HG03378 (cell line): Measurements from ENCODE around the gene ZNF226.
"Not testable (repeated sequence)": the region's sequence is repeated elsewhere in the genome, so short reads cannot be mapped to it uniquely, and the experiment has no call there.

Experiments used
- ATAC-seq: cut with Tn5 transposase; IDR thresholded peaks from one replicate; pipeline ENCODE4 v1.9.1; 2021; ENCODE audit warnings: mild to moderate bottlenecking, moderate library complexity; ENCODE audit not compliant: unreplicated experiment

Gene ZNF226

DNA sequence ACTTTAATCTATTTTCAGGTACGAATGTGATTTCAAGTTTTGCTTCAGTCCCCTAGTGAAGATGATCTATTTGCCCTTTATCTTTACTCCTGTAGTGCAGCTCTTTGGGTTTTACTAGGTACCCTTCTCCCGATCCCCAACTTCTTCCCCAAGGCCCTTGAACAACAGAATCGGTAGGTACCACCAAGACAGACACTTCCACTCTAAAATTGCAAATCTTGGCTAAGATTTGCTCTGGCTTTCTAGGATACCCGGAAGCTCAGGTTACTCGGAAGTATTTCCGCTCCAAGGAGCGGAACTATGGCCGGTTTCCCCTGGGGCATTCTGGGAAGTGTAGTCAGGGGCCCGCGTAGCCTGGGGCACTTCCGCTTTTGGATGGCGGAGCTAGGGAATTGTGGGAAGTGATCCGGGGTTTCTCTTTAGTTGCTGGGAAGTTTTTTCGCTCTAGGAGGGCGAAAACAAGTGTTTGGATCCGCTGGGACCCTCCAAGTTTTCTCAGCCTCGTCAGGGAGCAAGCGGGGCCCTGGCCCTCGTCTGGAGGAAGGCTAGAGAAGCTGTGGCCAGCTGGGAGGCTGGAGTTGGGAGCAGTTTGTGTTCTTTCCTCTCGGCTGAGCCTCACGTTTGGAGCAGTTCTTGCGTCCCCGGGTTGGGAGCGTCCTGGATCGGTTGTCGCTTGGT is 42.4 kb downstream of the ZNF226 start:
- peak; percentile 67 for ATAC-seq

DNA sequence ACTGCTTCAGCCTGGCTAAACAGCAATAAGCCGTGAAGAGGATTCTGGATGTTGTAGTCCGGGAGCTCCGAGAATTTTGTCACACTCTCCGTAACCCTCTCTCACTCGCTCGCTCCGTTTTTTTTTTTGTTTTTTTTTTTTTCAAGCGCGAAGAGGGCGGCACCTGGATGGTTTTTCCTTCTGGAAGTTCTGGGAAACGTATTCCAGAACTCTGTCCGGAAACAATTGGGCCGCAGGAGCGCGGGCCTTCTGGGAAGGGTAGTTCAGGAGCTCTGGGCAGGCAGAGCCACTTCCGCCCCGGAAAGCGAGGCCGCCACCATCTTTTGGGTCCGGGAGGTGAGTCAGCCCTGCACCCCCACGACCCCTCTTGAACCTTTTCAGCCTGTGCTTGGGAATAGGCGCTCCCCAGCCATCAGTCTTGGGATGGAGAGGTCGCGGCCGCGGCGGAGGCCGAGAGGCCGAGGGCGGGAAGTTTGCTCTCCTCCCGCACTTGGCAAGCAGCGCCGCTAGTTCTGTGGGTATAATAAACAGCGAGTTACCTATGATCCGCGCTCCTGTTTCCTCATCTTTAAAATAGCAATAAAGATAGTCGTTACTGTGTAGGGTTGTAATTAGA is 47.5 kb downstream of the ZNF226 start, which contains the start of gene ZNF227:
ZNF227 (plus strand) TSS at position 283 of the 616 bp plus-strand sequence. CDS start 5,261 bp downstream, outside the sequence.
- no peak for ATAC-seq

DNA sequence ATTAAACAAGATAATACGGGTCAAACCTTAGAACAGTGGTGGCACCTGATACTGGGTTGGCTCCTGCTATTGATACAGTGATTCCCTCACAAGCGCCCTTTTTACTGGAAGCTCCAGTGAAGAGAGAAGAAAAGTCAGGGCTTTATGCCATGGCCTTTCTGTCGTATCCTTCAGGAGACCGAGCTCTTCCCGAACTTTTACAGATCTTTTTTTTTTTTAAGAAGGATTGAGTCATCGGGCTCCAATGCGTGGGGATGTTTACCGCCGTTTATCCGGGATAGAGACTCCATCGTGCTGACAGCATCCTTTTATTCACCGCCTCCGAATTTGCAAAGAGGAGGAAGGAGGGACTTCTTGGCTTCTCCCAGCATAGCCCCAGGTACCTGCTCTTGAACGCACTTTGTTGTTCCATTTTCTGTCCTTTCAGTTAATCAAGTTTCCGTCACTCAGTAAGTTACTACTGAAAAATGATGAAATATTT is 48.0 kb downstream of the ZNF226 start:
- ATAC-seq = no peak

DNA sequence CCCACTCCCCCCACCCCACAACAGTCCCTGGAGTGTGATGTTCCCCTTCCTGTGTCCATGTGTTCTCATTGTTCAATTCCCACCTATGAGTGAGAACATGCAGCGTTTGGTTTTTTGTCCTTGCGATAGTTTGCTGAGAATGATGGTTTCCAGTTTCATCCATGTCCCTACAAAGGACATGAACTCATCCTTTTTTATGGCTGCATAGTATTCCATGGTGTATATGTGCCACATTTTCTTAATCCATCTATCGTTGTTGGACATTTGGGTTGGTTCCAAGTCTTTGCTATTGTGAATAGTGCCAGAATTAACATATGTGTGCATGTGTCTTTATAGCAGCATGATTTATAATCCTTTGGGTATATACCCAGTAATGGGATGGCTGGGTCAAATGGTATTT is 55.0 kb downstream of the ZNF226 start:
- ATAC-seq = not testable (repeated sequence)

DNA sequence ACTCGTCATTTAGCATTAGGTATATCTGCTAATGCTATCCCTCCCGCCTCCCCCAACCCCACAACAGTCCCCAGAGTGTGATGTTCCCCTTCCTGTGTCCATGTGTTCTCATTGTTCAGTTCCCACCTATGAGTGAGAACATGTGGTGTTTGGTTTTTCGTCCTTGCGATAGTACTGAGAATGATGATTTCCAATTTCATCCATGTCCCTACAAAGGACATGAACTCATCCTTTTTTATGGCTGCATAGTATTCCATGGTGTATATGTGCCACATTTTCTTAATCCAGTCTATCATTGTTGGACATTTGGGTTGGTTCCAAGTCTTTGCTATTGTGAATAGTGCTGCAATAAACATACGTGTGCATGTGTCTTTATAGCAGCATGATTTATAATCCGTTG is 55.9 kb downstream of the ZNF226 start:
- ATAC-seq = not testable (repeated sequence)

DNA sequence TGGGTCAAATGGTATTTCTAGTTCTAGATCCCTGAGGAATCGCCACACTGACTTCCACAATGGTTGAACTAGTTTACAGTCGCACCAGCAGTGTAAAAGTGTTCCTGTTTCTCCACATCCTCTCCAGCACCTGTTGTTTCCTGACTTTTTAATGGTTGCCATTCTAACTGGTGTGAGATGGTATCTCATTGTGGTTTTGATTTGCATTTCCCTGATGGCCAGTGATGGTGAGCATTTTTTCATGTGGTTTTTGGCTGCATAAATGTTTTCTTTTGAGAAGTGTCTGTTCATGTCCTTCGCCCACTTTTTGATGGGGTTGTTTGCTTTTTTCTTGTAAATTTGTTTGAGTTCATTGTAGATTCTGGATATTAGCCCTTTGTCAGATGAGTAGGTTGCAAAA is 56.4 kb downstream of the ZNF226 start:
- ATAC-seq = not testable (repeated sequence)
